Measurements from ENCODE around the gene CRACDL.

Gene CRACDL

DNA sequence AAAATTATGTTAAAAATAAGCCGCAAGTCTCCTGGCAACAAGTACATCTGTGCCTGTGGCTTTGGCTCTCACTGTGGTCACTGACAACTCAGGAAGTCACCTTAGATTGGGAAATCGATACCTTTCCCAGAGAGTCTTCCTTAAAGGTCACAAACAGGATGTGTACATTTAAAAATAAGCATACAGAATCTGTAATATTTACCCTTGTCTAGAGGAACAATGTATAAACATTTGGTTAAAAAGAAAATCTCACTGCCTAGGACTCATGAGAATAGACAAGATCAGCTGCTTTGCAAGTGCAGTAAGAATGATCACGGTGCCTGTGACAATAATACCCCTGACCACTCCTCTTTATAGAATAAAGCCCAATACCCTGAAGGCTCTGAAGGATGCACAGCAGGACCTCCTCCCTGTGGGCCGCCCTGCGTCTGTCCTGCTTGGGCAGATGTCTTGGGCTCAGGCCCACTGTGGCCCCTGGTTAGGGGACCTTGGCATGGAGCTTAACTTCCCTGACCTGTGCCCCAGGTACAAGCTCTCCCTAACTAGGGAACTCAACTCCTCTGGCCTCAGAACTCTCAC lies 107.1 kb downstream of the CRACDL start:
- Histone ChIP-seq H4K8ac (ENCODE audit: low read depth, low read length) (no peak overlapping the region), H3K4me2 (ENCODE audit: low read length) (no peak overlapping the region), H3K23ac (ENCODE audit: low read length) (no peak overlapping the region), H3K9ac (ENCODE audit: low read length) (no peak overlapping the region), H2AFZ (ENCODE audit: insufficient read depth, low read length, poor library complexity) (no peak overlapping the region), H3K4me3 (ENCODE audit: low read depth, low read length) (no peak overlapping the region), H3K4me1 (ENCODE audit: control insufficient read depth in 1 of 2, insufficient read depth in 2 of 2, low read length in 2 of 2) (no peaks in the 10 kb centered on the region), H2AK5ac (ENCODE audit: low read length) (no peak overlapping the region), H2BK120ac (ENCODE audit: insufficient read depth, low read length, poor library complexity) (no peak overlapping the region), H3K79me1 (ENCODE audit: low read length) (no peaks in the 10 kb centered on the region), H3K9me3 (ENCODE audit: insufficient read depth, low read depth, low read length) (peaks cover 5% of the 10 kb centered on the region), H2BK12ac (ENCODE audit: low read length) (no peak overlapping the region), H3K18ac (ENCODE audit: low read length) (no peak overlapping the region), H3K27ac (ENCODE audit: low read depth, low read length) (no peak overlapping the region), H4K91ac (ENCODE audit: low read depth, low read length) (no peak overlapping the region), H4K12ac (ENCODE audit: low read depth, low read length) (no peak overlapping the region), H3K79me2 (ENCODE audit: control insufficient read depth, insufficient read depth, low read length, poor library complexity) (no peaks in the 10 kb centered on the region), H3K4ac (ENCODE audit: low read depth, low read length) (no peak overlapping the region), H3K36me3 (ENCODE audit: control insufficient read depth in 1 of 2, insufficient read depth in 2 of 2, low read length in 2 of 2) (no peaks in the 10 kb centered on the region), H3K14ac (ENCODE audit: low read length) (peak overlapping the region; percentile 24), H2BK5ac (ENCODE audit: low read depth, low read length, poor library complexity) (no peak overlapping the region), H3K27me3 (ENCODE audit: insufficient read depth, low read length) (peaks cover under 1% of the 10 kb centered on the region)
- no peak for DNase-seq
- WGBS (ENCODE audit: extremely low coverage, insufficient coverage, insufficient read length): no CpG with 5 or more reads among the region's 5 CpGs

DNA sequence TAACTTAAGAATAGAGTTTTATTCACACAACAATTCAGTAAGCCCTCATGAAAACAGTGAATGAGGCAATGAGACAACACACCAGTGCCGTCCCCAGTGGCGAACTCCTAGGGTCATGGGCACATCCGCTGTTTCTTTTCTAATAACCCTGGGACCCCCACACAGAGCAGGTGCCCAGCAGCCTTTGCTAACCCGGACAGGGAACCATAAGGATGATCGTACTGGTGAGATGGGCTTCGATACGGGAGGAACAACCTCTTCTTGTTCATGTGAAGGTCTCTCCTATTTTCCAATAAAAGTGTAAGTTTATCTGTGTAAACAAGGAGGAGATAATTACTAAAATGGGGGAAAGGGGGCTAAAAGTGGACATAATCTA lies 107.7 kb downstream of the CRACDL start:
- H3K36me3 ChIP-seq (ENCODE audit: control insufficient read depth in 1 of 2, insufficient read depth in 2 of 2, low read length in 2 of 2): no peaks in the 10 kb centered on the region
- H3K4me3 ChIP-seq (ENCODE audit: low read depth, low read length): no peak overlapping the region
- H3K4ac ChIP-seq (ENCODE audit: low read depth, low read length): no peak overlapping the region
- H2BK120ac ChIP-seq (ENCODE audit: insufficient read depth, low read length, poor library complexity): no peak overlapping the region
- DNase-seq: no peak
- H3K18ac ChIP-seq (ENCODE audit: low read length): no peak overlapping the region
- H3K27ac ChIP-seq (ENCODE audit: low read depth, low read length): no peak overlapping the region
- H3K23ac ChIP-seq (ENCODE audit: low read length): no peak overlapping the region
- H2AK5ac ChIP-seq (ENCODE audit: low read length): no peak overlapping the region
- no peak overlapping the region for H3K14ac ChIP-seq (ENCODE audit: low read length)
- H4K91ac ChIP-seq (ENCODE audit: low read depth, low read length): no peak overlapping the region
- no peak overlapping the region for H2AFZ ChIP-seq (ENCODE audit: insufficient read depth, low read length, poor library complexity)
- H2BK12ac ChIP-seq (ENCODE audit: low read length): no peak overlapping the region
- H3K9me3 ChIP-seq (ENCODE audit: insufficient read depth, low read depth, low read length): peaks cover 5% of the 10 kb centered on the region
- no peak overlapping the region for H2BK5ac ChIP-seq (ENCODE audit: low read depth, low read length, poor library complexity)
- H3K79me1 ChIP-seq (ENCODE audit: low read length): no peaks in the 10 kb centered on the region
- no peak overlapping the region for H3K9ac ChIP-seq (ENCODE audit: low read length)
- peaks cover 5% of the 10 kb centered on the region for H3K27me3 ChIP-seq (ENCODE audit: insufficient read depth, low read length)
- H3K4me2 ChIP-seq (ENCODE audit: low read length): no peak overlapping the region
- H3K4me1 ChIP-seq (ENCODE audit: control insufficient read depth in 1 of 2, insufficient read depth in 2 of 2, low read length in 2 of 2): no peaks in the 10 kb centered on the region
- H3K79me2 ChIP-seq (ENCODE audit: control insufficient read depth, insufficient read depth, low read length, poor library complexity): no peaks in the 10 kb centered on the region
- H4K8ac ChIP-seq (ENCODE audit: low read depth, low read length): no peak overlapping the region
- WGBS (ENCODE audit: extremely low coverage, insufficient coverage, insufficient read length): no CpG with 5 or more reads among the region's 7 CpGs
- H4K12ac ChIP-seq (ENCODE audit: low read depth, low read length): no peak overlapping the region

GRCh38 chr2:98827625-98828368 lies 108.2 kb downstream of the CRACDL start:
- H3K4me1 ChIP-seq (ENCODE audit: control insufficient read depth in 1 of 2, insufficient read depth in 2 of 2, low read length in 2 of 2): peaks cover 4 to 5% of the 10 kb centered on the region in 2 experiments
- H3K14ac ChIP-seq (ENCODE audit: low read length): no peak overlapping the region
- H3K18ac ChIP-seq (ENCODE audit: low read length): no peak overlapping the region
- no peak overlapping the region for H3K4me2 ChIP-seq (ENCODE audit: low read length)
- H3K4ac ChIP-seq (ENCODE audit: low read depth, low read length): no peak overlapping the region
- no peak overlapping the region for H3K27ac ChIP-seq (ENCODE audit: low read depth, low read length)
- H2BK5ac ChIP-seq (ENCODE audit: low read depth, low read length, poor library complexity): no peak overlapping the region
- no peak overlapping the region for H2BK120ac ChIP-seq (ENCODE audit: insufficient read depth, low read length, poor library complexity)
- no peak overlapping the region for H3K4me3 ChIP-seq (ENCODE audit: low read depth, low read length)
- peaks cover 4% of the 10 kb centered on the region for H3K79me1 ChIP-seq (ENCODE audit: low read length)
- no peak overlapping the region for H3K9ac ChIP-seq (ENCODE audit: low read length)
- H3K9me3 ChIP-seq (ENCODE audit: insufficient read depth, low read depth, low read length): peaks cover 6% of the 10 kb centered on the region
- H4K8ac ChIP-seq (ENCODE audit: low read depth, low read length): no peak overlapping the region
- H2AFZ ChIP-seq (ENCODE audit: insufficient read depth, low read length, poor library complexity): no peak overlapping the region
- H3K36me3 ChIP-seq (ENCODE audit: control insufficient read depth in 1 of 2, insufficient read depth in 2 of 2, low read length in 2 of 2): no peaks in the 10 kb centered on the region
- H3K79me2 ChIP-seq (ENCODE audit: control insufficient read depth, insufficient read depth, low read length, poor library complexity): peaks cover 1% of the 10 kb centered on the region
- no peak overlapping the region for H2BK12ac ChIP-seq (ENCODE audit: low read length)
- no peak for DNase-seq
- H3K27me3 ChIP-seq (ENCODE audit: insufficient read depth, low read length): peaks cover 11% of the 10 kb centered on the region
- no peak overlapping the region for H3K23ac ChIP-seq (ENCODE audit: low read length)
- no peak overlapping the region for H2AK5ac ChIP-seq (ENCODE audit: low read length)
- no peak overlapping the region for H4K91ac ChIP-seq (ENCODE audit: low read depth, low read length)
- no peak overlapping the region for H4K12ac ChIP-seq (ENCODE audit: low read depth, low read length)
- no CpG with 5 or more reads among the region's 11 CpGs for WGBS (ENCODE audit: extremely low coverage, insufficient coverage, insufficient read length)

- Histone ChIP-seq H2AK5ac (ENCODE audit: low read length) (no peak overlapping the region), H4K12ac (ENCODE audit: low read depth, low read length) (no peak overlapping the region), H3K18ac (ENCODE audit: low read length) (no peak overlapping the region), H2AFZ (ENCODE audit: insufficient read depth, low read length, poor library complexity) (no peak overlapping the region), H3K27ac (ENCODE audit: low read depth, low read length) (no peak overlapping the region), H3K27me3 (ENCODE audit: insufficient read depth, low read length) (peaks cover 20% of the 10 kb centered on the region), H4K91ac (ENCODE audit: low read depth, low read length) (no peak overlapping the region), H2BK5ac (ENCODE audit: low read depth, low read length, poor library complexity) (no peak overlapping the region), H2BK120ac (ENCODE audit: insufficient read depth, low read length, poor library complexity) (no peak overlapping the region), H3K4me1 (ENCODE audit: control insufficient read depth in 1 of 2, insufficient read depth in 2 of 2, low read length in 2 of 2) (peaks cover 4 to 11% of the 10 kb centered on the region in 2 experiments), H3K79me2 (ENCODE audit: control insufficient read depth, insufficient read depth, low read length, poor library complexity) (peaks cover 2% of the 10 kb centered on the region), H4K8ac (ENCODE audit: low read depth, low read length) (no peak overlapping the region), H3K23ac (ENCODE audit: low read length) (no peak overlapping the region), H3K9ac (ENCODE audit: low read length) (no peak overlapping the region), H3K4me2 (ENCODE audit: low read length) (no peak overlapping the region), H3K4me3 (ENCODE audit: low read depth, low read length) (no peak overlapping the region), H3K14ac (ENCODE audit: low read length) (no peak overlapping the region), H3K79me1 (ENCODE audit: low read length) (peaks cover 5% of the 10 kb centered on the region), H2BK12ac (ENCODE audit: low read length) (no peak overlapping the region), H3K9me3 (ENCODE audit: insufficient read depth, low read depth, low read length) (peaks cover 9% of the 10 kb centered on the region), H3K36me3 (ENCODE audit: control insufficient read depth in 1 of 2, insufficient read depth in 2 of 2, low read length in 2 of 2) (no peaks in the 10 kb centered on the region), H3K4ac (ENCODE audit: low read depth, low read length) (no peak overlapping the region)
- no CpG with 5 or more reads among the region's 15 CpGs for WGBS (ENCODE audit: extremely low coverage, insufficient coverage, insufficient read length)
- DNase-seq: no peak
These were observed 109.2 kb downstream of the CRACDL start for GRCh38 chr2:98826856-98827255.
